ENCODE data around the gene SH2B2. TPM values are rescaled to one million over a fixed set of nuclear protein-coding genes. Genes with fewer than 3 reads are reported as not detected.

SH2B2 gene
- total RNA-seq: 7.9 to 8.2 TPM (median 8.2 TPM) in 3 replicates

DNA sequence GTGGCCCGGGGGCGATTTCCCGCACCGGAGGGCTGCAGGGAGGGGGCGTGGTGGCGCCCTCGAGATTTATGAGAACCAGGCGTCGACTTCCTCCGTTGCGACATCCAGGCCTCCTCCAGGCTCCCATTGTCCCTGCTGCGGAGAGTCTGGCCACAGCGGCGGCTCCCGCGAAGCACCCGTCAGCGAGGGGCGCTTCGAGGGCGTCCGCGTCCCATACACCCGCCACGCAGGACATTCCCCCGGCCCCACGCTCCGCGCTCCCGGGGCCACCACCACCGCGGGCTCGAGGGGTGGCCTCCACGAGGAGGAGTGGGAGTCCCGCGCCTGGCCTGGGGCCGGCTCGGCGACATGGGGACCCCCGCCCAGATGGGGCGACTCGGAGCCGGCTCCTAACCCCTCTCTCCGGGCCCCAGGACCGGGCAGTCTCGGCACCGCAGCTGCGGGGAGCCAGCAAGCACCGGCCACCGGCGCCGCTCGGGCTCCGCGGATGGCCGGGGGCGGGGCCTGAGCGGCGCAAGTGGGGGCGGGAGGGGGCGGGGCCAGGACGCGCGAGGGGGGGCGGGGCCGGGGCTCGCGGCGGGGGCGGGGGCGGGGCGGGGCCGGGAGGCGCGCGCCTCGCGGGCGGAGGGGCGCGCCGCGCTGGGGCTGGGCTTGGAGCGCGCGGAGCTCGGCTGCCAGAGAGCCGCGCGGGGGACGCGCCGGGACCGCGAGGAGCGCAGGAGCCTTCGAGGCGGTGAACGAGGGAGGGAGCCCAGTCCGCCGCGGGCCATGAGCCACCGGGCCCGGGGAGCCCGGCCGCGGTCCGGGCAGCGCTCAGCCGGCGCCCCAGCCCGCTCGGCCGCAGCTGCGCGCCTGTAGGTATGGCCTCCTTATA is at the start of gene SH2B2:
TSS of gene SH2B2 (plus strand) at position 632 of the 874 bp plus-strand sequence. CDS start 13,683 bp downstream, outside the sequence.
- H3K27ac Mint-ChIP-seq: no peak within 1 kb of the TSS
- peak; percentile 59 to 72 for DNase-seq (ENCODE audit: low spot score in 2 of 2, unreplicated experiment in 2 of 2)
- H3K36me3 Mint-ChIP-seq: no peaks in the 10 kb centered on the region
- no peaks in the 10 kb centered on the region for H3K9me3 Mint-ChIP-seq
- peaks cover 4% of the 10 kb centered on the region for H3K27me3 Mint-ChIP-seq (ENCODE audit: low read depth)
- peak within 1 kb of the TSS; percentile 64 for H3K4me3 Mint-ChIP-seq
- TF ChIP-seq, protein P1, sequence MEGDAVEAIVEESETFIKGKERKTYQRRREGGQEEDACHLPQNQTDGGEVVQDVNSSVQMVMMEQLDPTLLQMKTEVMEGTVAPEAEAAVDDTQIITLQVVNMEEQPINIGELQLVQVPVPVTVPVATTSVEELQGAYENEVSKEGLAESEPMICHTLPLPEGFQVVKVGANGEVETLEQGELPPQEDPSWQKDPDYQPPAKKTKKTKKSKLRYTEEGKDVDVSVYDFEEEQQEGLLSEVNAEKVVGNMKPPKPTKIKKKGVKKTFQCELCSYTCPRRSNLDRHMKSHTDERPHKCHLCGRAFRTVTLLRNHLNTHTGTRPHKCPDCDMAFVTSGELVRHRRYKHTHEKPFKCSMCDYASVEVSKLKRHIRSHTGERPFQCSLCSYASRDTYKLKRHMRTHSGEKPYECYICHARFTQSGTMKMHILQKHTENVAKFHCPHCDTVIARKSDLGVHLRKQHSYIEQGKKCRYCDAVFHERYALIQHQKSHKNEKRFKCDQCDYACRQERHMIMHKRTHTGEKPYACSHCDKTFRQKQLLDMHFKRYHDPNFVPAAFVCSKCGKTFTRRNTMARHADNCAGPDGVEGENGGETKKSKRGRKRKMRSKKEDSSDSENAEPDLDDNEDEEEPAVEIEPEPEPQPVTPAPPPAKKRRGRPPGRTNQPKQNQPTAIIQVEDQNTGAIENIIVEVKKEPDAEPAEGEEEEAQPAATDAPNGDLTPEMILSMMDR (IDR thresholded peaks at IDR 0.05; ENCODE audit: unreplicated experiment): no peak
- peaks cover 16% of the 10 kb centered on the region for H3K4me1 Mint-ChIP-seq

GRCh38 chr7:102239206-102239820 is 47.4 kb upstream of the SH2B2 start:
- H3K36me3 Mint-ChIP-seq: peaks cover 21% of the 10 kb centered on the region
- no peaks in the 10 kb centered on the region for H3K9me3 Mint-ChIP-seq
- H3K27me3 Mint-ChIP-seq (ENCODE audit: low read depth): no peaks in the 10 kb centered on the region
- DNase-seq (ENCODE audit: low spot score in 2 of 2, unreplicated experiment in 2 of 2): no peak
- no peak overlapping the region for H3K27ac Mint-ChIP-seq
- H3K4me3 Mint-ChIP-seq: no peak overlapping the region
- peaks cover 4% of the 10 kb centered on the region for H3K4me1 Mint-ChIP-seq
- TF ChIP-seq, protein P1 (IDR thresholded peaks at IDR 0.05; ENCODE audit: unreplicated experiment): no peak

DNA sequence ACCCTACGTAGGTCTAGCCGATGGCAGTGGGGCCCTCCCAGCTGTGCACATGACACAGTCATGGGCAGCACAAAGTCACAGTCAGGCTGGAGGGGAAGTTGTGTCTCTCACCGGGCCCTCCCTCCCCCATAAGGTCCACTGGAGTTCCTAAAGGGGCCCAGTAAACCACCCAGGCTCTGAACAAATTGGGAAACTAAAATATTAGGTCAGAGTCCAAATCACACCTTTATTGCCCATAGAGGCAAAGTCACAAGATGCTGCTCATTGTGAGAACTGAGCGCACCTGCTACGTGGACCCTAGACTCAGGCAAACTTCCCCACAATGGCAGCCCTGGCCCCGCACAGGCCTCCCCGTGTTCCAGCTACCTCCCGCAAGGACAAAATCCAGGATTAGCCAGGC is 45.2 kb upstream of the SH2B2 start:
- no peak for DNase-seq (ENCODE audit: low spot score in 2 of 2, unreplicated experiment in 2 of 2)
- Mint-ChIP-seq H3K9me3 (no peaks in the 10 kb centered on the region), H3K4me1 (peaks cover 6% of the 10 kb centered on the region), H3K4me3 (no peak overlapping the region), H3K27me3 (ENCODE audit: low read depth) (no peaks in the 10 kb centered on the region), H3K36me3 (peaks cover 18% of the 10 kb centered on the region), H3K27ac (no peak overlapping the region)
- TF ChIP-seq, protein P1 (IDR thresholded peaks at IDR 0.05; ENCODE audit: unreplicated experiment): no peak

- TF ChIP-seq, protein P1 (IDR thresholded peaks at IDR 0.05; ENCODE audit: unreplicated experiment): no peak
- H3K36me3 Mint-ChIP-seq: peaks cover 20% of the 10 kb centered on the region
- H3K27ac Mint-ChIP-seq: peak overlapping the region; percentile 30
- no peaks in the 10 kb centered on the region for H3K9me3 Mint-ChIP-seq
- H3K4me3 Mint-ChIP-seq: no peak overlapping the region
- no peaks in the 10 kb centered on the region for H3K27me3 Mint-ChIP-seq (ENCODE audit: low read depth)
- no peak for DNase-seq (ENCODE audit: low spot score in 2 of 2, unreplicated experiment in 2 of 2)
- peaks cover 3% of the 10 kb centered on the region for H3K4me1 Mint-ChIP-seq
Observed at GRCh38 chr7:102244601-102245000, 42.1 kb upstream of the SH2B2 start.

DNA sequence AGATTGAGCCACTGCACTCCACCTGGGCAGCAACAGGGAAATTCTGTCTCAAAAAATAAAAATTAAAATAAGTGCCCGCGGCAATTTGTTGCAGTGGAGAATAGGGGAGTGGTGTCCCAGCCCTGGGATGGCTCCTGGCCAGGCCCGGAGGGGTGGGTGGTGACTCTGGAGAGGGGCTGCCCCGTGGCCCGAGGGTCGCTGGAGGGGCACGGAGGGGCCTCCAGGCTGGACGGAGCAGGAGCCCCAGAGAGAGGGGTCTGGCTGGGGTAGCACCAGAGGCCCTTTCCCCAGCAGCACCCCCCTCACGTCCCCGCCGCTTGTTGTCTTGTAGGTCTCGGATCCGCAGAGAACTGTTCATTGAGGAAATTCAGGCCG is 38.6 kb upstream of the SH2B2 start:
- H3K9me3 Mint-ChIP-seq: no peaks in the 10 kb centered on the region
- no peak overlapping the region for H3K4me3 Mint-ChIP-seq
- H3K27me3 Mint-ChIP-seq (ENCODE audit: low read depth): no peaks in the 10 kb centered on the region
- no peak overlapping the region for H3K27ac Mint-ChIP-seq
- peaks cover 12% of the 10 kb centered on the region for H3K4me1 Mint-ChIP-seq
- H3K36me3 Mint-ChIP-seq: peaks cover 13% of the 10 kb centered on the region
- TF ChIP-seq, protein P1 (IDR thresholded peaks at IDR 0.05; ENCODE audit: unreplicated experiment): no peak
- no peak for DNase-seq (ENCODE audit: low spot score in 2 of 2, unreplicated experiment in 2 of 2)

All from mesothelial cell of epicardium (in vitro differentiated cells).